Duodenal mucosa (tissue), 2 donors: ENCODE measurements around the gene PNLIPRP3.
"Not testable (repeated sequence)": the region's sequence is repeated elsewhere in the genome, so short reads cannot be mapped to it uniquely, and the experiment has no call there.

Experiments used
- H3K27ac ChIP-seq: one replicate; pipeline ENCODE4 v1.7.0; 2013; ENCODE audit warnings: low read depth, low read length
- H3K27me3 ChIP-seq, 2 donors: one replicate each; pipeline ENCODE4 v1.7.0; 2013; ENCODE audit warnings: low read length in 2 of 2, control low read depth in 1 of 2; ENCODE audit not compliant: insufficient read depth in 2 of 2, control insufficient read depth in 1 of 2
- H3K36me3 ChIP-seq, 2 donors: one replicate each; pipeline ENCODE4 v1.7.0; 2013; ENCODE audit warnings: low read length in 2 of 2, control low read depth in 1 of 2; ENCODE audit not compliant: insufficient read depth in 2 of 2, control insufficient read depth in 1 of 2
- H3K4me1 ChIP-seq, 2 donors: one replicate each; pipeline ENCODE4 v1.7.0; 2013; ENCODE audit warnings: low read length in 2 of 2, control low read depth in 1 of 2; ENCODE audit not compliant: insufficient read depth in 2 of 2, control insufficient read depth in 1 of 2
- H3K4me3 ChIP-seq, 2 donors: one replicate each; pipeline ENCODE4 v1.7.0; 2013; ENCODE audit warnings: low read length in 2 of 2, low read depth in 1 of 2
- H3K9ac ChIP-seq, 2 donors: one replicate each; pipeline ENCODE4 v1.7.0; 2013; ENCODE audit warnings: low read length in 2 of 2, low read depth in 1 of 2
- H3K9me3 ChIP-seq, 2 donors: one replicate each; pipeline ENCODE4 v1.7.0; 2013; ENCODE audit warnings: low read length in 2 of 2, control low read depth in 1 of 2; ENCODE audit not compliant: control insufficient read depth in 1 of 2

PNLIPRP3 gene

GRCh38 chr10:116427671-116428070, at the start of gene PNLIPRP3:
Gene PNLIPRP3, plus strand, starts transcription at chr10:116427847. Its CDS starts 166 bp downstream, at chr10:116428013.
- Histone ChIP-seq H3K4me1 (no peaks in the 10 kb centered on the region), H3K36me3 (no peaks in the 10 kb centered on the region), H3K9me3 (no peaks in the 10 kb centered on the region), H3K27ac (no peak within 1 kb of the TSS), H3K4me3 (no peak within 1 kb of the TSS), H3K9ac (no peak within 1 kb of the TSS), H3K27me3 (no peaks in the 10 kb centered on the region)

GRCh38 chr10:116382290-116382689, 45.4 kb upstream of the PNLIPRP3 start:
- H3K36me3 ChIP-seq, result no peaks in the 10 kb centered on the region
- H3K4me1 ChIP-seq, result no peaks in the 10 kb centered on the region
- no peak overlapping the region for H3K9ac ChIP-seq
- no peak overlapping the region for H3K27ac ChIP-seq
- no peaks in the 10 kb centered on the region for H3K9me3 ChIP-seq
- no peaks in the 10 kb centered on the region for H3K27me3 ChIP-seq
- no peak overlapping the region for H3K4me3 ChIP-seq

- H3K4me3 ChIP-seq, result no peak overlapping the region
- no peak overlapping the region for H3K27ac ChIP-seq
- no peaks in the 10 kb centered on the region for H3K27me3 ChIP-seq
- H3K4me1 ChIP-seq, result no peaks in the 10 kb centered on the region
- no peaks in the 10 kb centered on the region for H3K36me3 ChIP-seq
- H3K9ac ChIP-seq, result no peak overlapping the region
- no peaks in the 10 kb centered on the region for H3K9me3 ChIP-seq
Observed at GRCh38 chr10:116385311-116385710, 42.3 kb upstream of the PNLIPRP3 start.

GRCh38 chr10:116385994-116386809, 41.4 kb upstream of the PNLIPRP3 start:
- no peak overlapping the region for H3K4me3 ChIP-seq
- H3K9ac ChIP-seq, result no peak overlapping the region
- no peaks in the 10 kb centered on the region for H3K4me1 ChIP-seq
- H3K9me3 ChIP-seq, result no peaks in the 10 kb centered on the region
- no peaks in the 10 kb centered on the region for H3K27me3 ChIP-seq
- no peak overlapping the region for H3K27ac ChIP-seq
- no peaks in the 10 kb centered on the region for H3K36me3 ChIP-seq

- not testable (repeated sequence) for H3K27me3 ChIP-seq, H3K4me3 ChIP-seq, H3K36me3 ChIP-seq, H3K9me3 ChIP-seq, H3K9ac ChIP-seq, H3K27ac ChIP-seq, H3K4me1 ChIP-seq
Observed at GRCh38 chr10:116393246-116393831, 34.3 kb upstream of the PNLIPRP3 start.

- no peaks in the 10 kb centered on the region for H3K9me3 ChIP-seq
- H3K4me3 ChIP-seq, result no peak overlapping the region
- H3K36me3 ChIP-seq, result no peaks in the 10 kb centered on the region
- H3K27me3 ChIP-seq, result no peaks in the 10 kb centered on the region
- H3K4me1 ChIP-seq, result no peaks in the 10 kb centered on the region
- no peak overlapping the region for H3K9ac ChIP-seq
- H3K27ac ChIP-seq, result no peak overlapping the region
Observed at GRCh38 chr10:116395223-116395985, 32.2 kb upstream of the PNLIPRP3 start.

GRCh38 chr10:116398224-116398623, 29.4 kb upstream of the PNLIPRP3 start:
- H3K4me1 ChIP-seq, result no peaks in the 10 kb centered on the region
- no peak overlapping the region for H3K27ac ChIP-seq
- H3K27me3 ChIP-seq, result no peaks in the 10 kb centered on the region
- H3K36me3 ChIP-seq, result no peaks in the 10 kb centered on the region
- no peaks in the 10 kb centered on the region for H3K9me3 ChIP-seq
- no peak overlapping the region for H3K4me3 ChIP-seq
- no peak overlapping the region for H3K9ac ChIP-seq

- no peaks in the 10 kb centered on the region for H3K9me3 ChIP-seq
- H3K4me3 ChIP-seq, result no peak overlapping the region
Observed at GRCh38 chr10:116402858-116403257, 24.8 kb upstream of the PNLIPRP3 start.

GRCh38 chr10:116403740-116404250, 23.9 kb upstream of the PNLIPRP3 start:
- no peak overlapping the region for H3K9ac ChIP-seq
- no peaks in the 10 kb centered on the region for H3K4me1 ChIP-seq
- H3K9me3 ChIP-seq, result no peaks in the 10 kb centered on the region
- no peaks in the 10 kb centered on the region for H3K36me3 ChIP-seq
- no peak overlapping the region for H3K27ac ChIP-seq
- no peak overlapping the region for H3K4me3 ChIP-seq
- H3K27me3 ChIP-seq, result no peaks in the 10 kb centered on the region

More at GRCh38 chr10:116402858-116403257, 24.8 kb upstream of the PNLIPRP3 start:
- Histone ChIP-seq H3K9ac (no peak overlapping the region), H3K27me3 (no peaks in the 10 kb centered on the region), H3K4me1 (no peaks in the 10 kb centered on the region), H3K27ac (no peak overlapping the region), H3K36me3 (no peaks in the 10 kb centered on the region)

- no peak overlapping the region for H3K9ac ChIP-seq
- H3K27me3 ChIP-seq, result no peaks in the 10 kb centered on the region
- H3K36me3 ChIP-seq, result no peaks in the 10 kb centered on the region
- H3K4me3 ChIP-seq, result no peak overlapping the region
- H3K4me1 ChIP-seq, result no peaks in the 10 kb centered on the region
- no peaks in the 10 kb centered on the region for H3K9me3 ChIP-seq
- no peak overlapping the region for H3K27ac ChIP-seq
Observed at GRCh38 chr10:116408719-116409118, 18.9 kb upstream of the PNLIPRP3 start.
